CD14-positive monocyte (primary cell): ENCODE measurements around the gene TPCN1. TPM values are rescaled to one million over a fixed set of nuclear protein-coding genes. Genes with fewer than 3 reads are reported as not detected.
A peak's percentile ranks its signal among the peaks of the same experiment; 100 is the strongest.

ENCODE experiments used
- DNase-seq, 3 donors: peaks; one replicate each; pipeline ENCODE4 v3.0.0-alpha.2; 2011 to 2022
- H2AFZ ChIP-seq: 2 replicates; pipeline ENCODE4 v1.6.0; 2012; ENCODE audit warnings: mild to moderate bottlenecking, low read depth, low read length, inconsistent platforms; ENCODE audit not compliant: insufficient read depth, poor library complexity, severe bottlenecking
- H3K27ac ChIP-seq, 2 donors: 1 replicate in 1 of 2; 2 replicates in 1 of 2; pipeline ENCODE4 v1.5.1; 2012 to 2013; ENCODE audit warnings: low read length in 2 of 2, control low read depth in 1 of 2, inconsistent platforms in 1 of 2, low read depth in 1 of 2, mild to moderate bottlenecking in 1 of 2
- H3K27me3 ChIP-seq, 2 donors: one replicate each; pipeline versions ENCODE4 v1.6.0 to v1.6.1; 2011 to 2013; ENCODE audit warnings: low read length in 2 of 2; ENCODE audit not compliant: control insufficient read depth in 2 of 2, insufficient read depth in 2 of 2
- H3K36me3 ChIP-seq, 2 donors: replicated peaks in 1 of 2; 1 replicate in 1 of 2; 2 replicates in 1 of 2; pipeline versions ENCODE4 v1.5.1 to v1.6.1; 2012 to 2013; ENCODE audit warnings: low read length in 2 of 2, control low read depth in 1 of 2, inconsistent platforms in 1 of 2, mild to moderate bottlenecking in 1 of 2; ENCODE audit not compliant: insufficient read depth in 2 of 2, control insufficient read depth in 1 of 2
- H3K4me1 ChIP-seq, 2 donors: 1 replicate in 1 of 2; 2 replicates in 1 of 2; pipeline versions ENCODE4 v1.5.1 to v1.6.1; 2012 to 2013; ENCODE audit warnings: low read length in 2 of 2, control low read depth in 1 of 2, inconsistent platforms in 1 of 2, mild to moderate bottlenecking in 1 of 2, moderate library complexity in 1 of 2; ENCODE audit not compliant: insufficient read depth in 2 of 2, control insufficient read depth in 1 of 2
- H3K4me2 ChIP-seq: replicated peaks from 2 replicates; pipeline ENCODE3; 2012; ENCODE audit warnings: low read length, moderate library complexity, mild to moderate bottlenecking; ENCODE audit not compliant: poor library complexity, severe bottlenecking; ENCODE audit errors: extremely low read depth
- H3K4me3 ChIP-seq, 3 experiments: fragments of 200-600 bp in 1 of 3; sonication (generic) in 1 of 3; replicated peaks in 1 of 3; 1 replicate in 2 of 3; 2 replicates in 1 of 3; pipeline ENCODE4 v1.5.1; 2011 to 2013; ENCODE audit warnings: low read length in 3 of 3, mild to moderate bottlenecking in 3 of 3, control low read depth in 2 of 3, low read depth in 2 of 3, inconsistent platforms in 1 of 3, moderate library complexity in 1 of 3
- H3K79me2 ChIP-seq: 2 replicates; pipeline ENCODE4 v1.6.0; 2012; ENCODE audit warnings: mild to moderate bottlenecking, control low read depth, inconsistent platforms, low read length, moderate library complexity; ENCODE audit not compliant: insufficient read depth
- H3K9ac ChIP-seq: 2 replicates; pipeline ENCODE4 v1.6.0; 2017; ENCODE audit warnings: low read length, mild to moderate bottlenecking; ENCODE audit not compliant: insufficient read depth, poor library complexity, severe bottlenecking
- H3K9me3 ChIP-seq, 2 donors: replicated peaks in 1 of 2; 1 replicate in 1 of 2; 2 replicates in 1 of 2; pipeline versions ENCODE4 v1.5.1 to v1.6.1; 2012 to 2013; ENCODE audit warnings: low read length in 2 of 2, control low read depth in 1 of 2; ENCODE audit not compliant: control insufficient read depth in 1 of 2, insufficient read depth in 1 of 2
- H4K20me1 ChIP-seq: 2 replicates; pipeline ENCODE4 v1.6.0; 2012; ENCODE audit warnings: mild to moderate bottlenecking, low read length, control low read depth, moderate library complexity; ENCODE audit not compliant: insufficient read depth
- H3K27ac Mint-ChIP-seq, 7 donors: one replicate each; pipeline ENCODE4 v1.8.0; 2020; ENCODE audit warnings: mild to moderate bottlenecking in 7 of 7, mixed read lengths in 7 of 7, moderate library complexity in 6 of 7, inconsistent platforms in 2 of 7
- H3K27me3 Mint-ChIP-seq, 3 donors: one replicate each; pipeline ENCODE4 v1.8.0; 2021 to 2022; ENCODE audit warnings: low read depth in 3 of 3, mild to moderate bottlenecking in 3 of 3, mixed read lengths in 3 of 3, moderate library complexity in 3 of 3, inconsistent platforms in 1 of 3
- H3K36me3 Mint-ChIP-seq, 2 donors: one replicate each; pipeline ENCODE4 v1.8.0; 2020; ENCODE audit warnings: mixed read lengths in 2 of 2, inconsistent platforms in 1 of 2, mild to moderate bottlenecking in 1 of 2
- H3K4me1 Mint-ChIP-seq: one replicate; pipeline ENCODE4 v1.8.0; 2020; ENCODE audit warnings: mild to moderate bottlenecking, mixed read lengths
- H3K4me3 Mint-ChIP-seq, 2 donors: one replicate each; pipeline ENCODE4 v1.8.0; 2020; ENCODE audit warnings: mild to moderate bottlenecking in 2 of 2, mixed read lengths in 2 of 2, moderate library complexity in 1 of 2
- H3K9me3 Mint-ChIP-seq, 7 donors: one replicate each; pipeline ENCODE4 v1.8.0; 2020 to 2022; ENCODE audit warnings: mixed read lengths in 7 of 7, mild to moderate bottlenecking in 6 of 7, moderate library complexity in 6 of 7, inconsistent platforms in 2 of 7
- WGBS: methylation state at CpG from one replicate; pipeline ENCODE4 v1.1.5; 2013; ENCODE audit warnings: missing lambda C conversion rate; ENCODE audit not compliant: insufficient coverage; 5-methylcytosine and 5-hydroxymethylcytosine counted together
- intact Hi-C, 2 donors: fragments of 100-400 bp; cut with micrococcal nuclease; formaldehyde crosslinking; loops; one replicate each; pipeline versions ENCODE4 v1.15.0 to v1.15.1; 2023
- polyA plus RNA-seq, 3 donors: library from polyadenylated mRNA; depleted of rRNA in 1 of 3; unstranded in 2 of 3; stranded (reverse) in 1 of 3; fragments of 300-500 nt in 2 of 3; fragments of >200 nt in 1 of 3; fragmentation: Illumina TruSeq in 2 of 3; gene quantifications; 1 replicate in 2 of 3; 2 replicates in 1 of 3; pipeline ENCODE4 v1.2.3, GENCODE V29; 2012 to 2021
- TF ChIP-seq, protein P1 (sequence below): fragments of 200-600 bp; IDR thresholded peaks from one replicate; pipeline ENCODE4 v1.8.0; 2022; ENCODE audit warnings: antibody characterized with exemption, mild to moderate bottlenecking

The TPCN1 gene
- polyA plus RNA-seq, 3 donors = 20.4 to 110 (median 34.9) TPM

DNA sequence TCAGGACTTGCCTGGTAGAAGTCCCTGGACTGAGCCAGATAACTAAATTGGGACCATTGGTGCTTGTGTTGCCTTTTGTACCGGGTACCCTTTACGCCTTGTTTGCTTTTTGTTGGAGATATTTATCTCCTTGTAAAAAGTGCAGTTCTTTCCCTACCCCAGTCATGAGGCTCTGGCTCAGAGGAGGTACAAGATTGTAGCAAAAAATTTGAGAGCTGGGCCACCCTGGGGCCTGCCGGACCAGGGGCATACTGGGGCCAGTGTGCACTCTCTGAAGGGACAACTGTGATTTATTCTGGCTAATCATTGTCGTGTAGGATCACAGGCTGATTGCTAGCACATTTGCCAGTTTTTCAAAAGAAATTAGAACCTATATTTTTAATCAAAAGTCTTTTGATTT lies 13.2 kb downstream of the TPCN1 start:
- H3K4me3 ChIP-seq = no peak overlapping the region
- peaks cover 30 to 55% of the 10 kb centered on the region in 2 donors for H3K36me3 ChIP-seq
- Mint-ChIP-seq H3K36me3 (peaks cover 57 to 74% of the 10 kb centered on the region in 2 donors), H3K9me3 (no peaks in the 10 kb centered on the region), H3K4me3 (no peak overlapping the region), H3K27ac (peak overlapping the region in 5 of 7 donors; percentile 6 to 100 (median 98)), H3K27me3 (no peaks in the 10 kb centered on the region), H3K4me1 (peaks cover 90% of the 10 kb centered on the region)
- no peak for DNase-seq
- no peaks in the 10 kb centered on the region for H3K27me3 ChIP-seq
- peak overlapping the region in 1 of 2 donors; percentile 99 for H3K27ac ChIP-seq
- peaks cover 89 to 98% of the 10 kb centered on the region in 2 donors for H3K4me1 ChIP-seq
- H3K4me2 ChIP-seq = no peak overlapping the region
- WGBS = 100% methylated on average over 1 of the region's 4 CpGs
- H3K79me2 ChIP-seq = peaks cover 74% of the 10 kb centered on the region
- H3K9me3 ChIP-seq = no peaks in the 10 kb centered on the region
- H3K9ac ChIP-seq = no peak overlapping the region
- intact Hi-C loops = no loop called here
- peaks cover 10% of the 10 kb centered on the region for H4K20me1 ChIP-seq
- TF ChIP-seq, protein P1, sequence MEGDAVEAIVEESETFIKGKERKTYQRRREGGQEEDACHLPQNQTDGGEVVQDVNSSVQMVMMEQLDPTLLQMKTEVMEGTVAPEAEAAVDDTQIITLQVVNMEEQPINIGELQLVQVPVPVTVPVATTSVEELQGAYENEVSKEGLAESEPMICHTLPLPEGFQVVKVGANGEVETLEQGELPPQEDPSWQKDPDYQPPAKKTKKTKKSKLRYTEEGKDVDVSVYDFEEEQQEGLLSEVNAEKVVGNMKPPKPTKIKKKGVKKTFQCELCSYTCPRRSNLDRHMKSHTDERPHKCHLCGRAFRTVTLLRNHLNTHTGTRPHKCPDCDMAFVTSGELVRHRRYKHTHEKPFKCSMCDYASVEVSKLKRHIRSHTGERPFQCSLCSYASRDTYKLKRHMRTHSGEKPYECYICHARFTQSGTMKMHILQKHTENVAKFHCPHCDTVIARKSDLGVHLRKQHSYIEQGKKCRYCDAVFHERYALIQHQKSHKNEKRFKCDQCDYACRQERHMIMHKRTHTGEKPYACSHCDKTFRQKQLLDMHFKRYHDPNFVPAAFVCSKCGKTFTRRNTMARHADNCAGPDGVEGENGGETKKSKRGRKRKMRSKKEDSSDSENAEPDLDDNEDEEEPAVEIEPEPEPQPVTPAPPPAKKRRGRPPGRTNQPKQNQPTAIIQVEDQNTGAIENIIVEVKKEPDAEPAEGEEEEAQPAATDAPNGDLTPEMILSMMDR = no peak
- no peak overlapping the region for H2AFZ ChIP-seq

DNA sequence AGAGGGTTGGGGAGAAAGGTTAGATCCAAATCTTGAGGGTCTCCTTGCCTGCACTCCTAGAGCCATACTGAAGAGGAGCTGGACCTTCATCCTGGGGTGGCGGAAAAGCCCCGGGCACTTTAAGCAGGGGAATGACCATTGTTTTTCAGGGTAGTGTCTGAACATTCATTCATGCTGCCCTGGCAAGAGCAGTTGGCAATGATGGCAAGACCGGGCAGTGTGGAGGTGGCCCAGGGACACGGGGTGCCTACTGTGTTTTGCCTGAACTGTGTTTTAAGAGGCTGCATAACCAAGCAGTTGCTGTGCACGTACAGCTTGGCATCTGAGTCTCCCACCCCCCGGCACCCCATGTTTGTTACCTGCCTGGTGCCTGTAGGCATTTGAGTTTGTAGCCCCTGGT lies 14.7 kb downstream of the TPCN1 start:
- H3K4me3 Mint-ChIP-seq = peak overlapping the region in 1 of 2 donors; percentile 65
- no peak overlapping the region for H2AFZ ChIP-seq
- no peak for DNase-seq
- H3K4me1 ChIP-seq = peaks cover 89 to 98% of the 10 kb centered on the region in 2 donors
- H4K20me1 ChIP-seq = peaks cover 11% of the 10 kb centered on the region
- H3K36me3 Mint-ChIP-seq = peaks cover 55 to 70% of the 10 kb centered on the region in 2 donors
- 97% methylated on average over 5 of the region's 6 CpGs for WGBS
- H3K27me3 ChIP-seq = no peaks in the 10 kb centered on the region
- H3K36me3 ChIP-seq = peaks cover 23 to 53% of the 10 kb centered on the region in 2 donors
- no peak overlapping the region for H3K9ac ChIP-seq
- H3K9me3 ChIP-seq = no peaks in the 10 kb centered on the region
- no peak overlapping the region for H3K4me2 ChIP-seq
- intact Hi-C loops = loop anchor here (2.0 to 5.0 kb wide), 4 partner anchors 13 to 39 kb away; no protein-coding TSS in a partner anchor
- peak overlapping the region; percentile 26 to 96 (median 92) for H3K27ac Mint-ChIP-seq
- H3K4me3 ChIP-seq = peak overlapping the region in 1 of 3 experiments; percentile 29
- no peaks in the 10 kb centered on the region for H3K9me3 Mint-ChIP-seq
- H3K27ac ChIP-seq = peak overlapping the region; percentile 67 to 77
- TF ChIP-seq, protein P1 = no peak
- H3K79me2 ChIP-seq = peaks cover 75% of the 10 kb centered on the region
- peaks cover 90% of the 10 kb centered on the region for H3K4me1 Mint-ChIP-seq
- H3K27me3 Mint-ChIP-seq = peaks cover 0 to 3% (median 0%) of the 10 kb centered on the region in 3 donors
